HEK293 (cell line): Measurements from ENCODE around the gene HGFAC.

Experiments
- CTCF ChIP-seq: fragments of 450-650 bp; formaldehyde crosslinking; IDR thresholded peaks from 2 replicates; pipeline ENCODE4 v1.5.1; 2016; ENCODE audit warnings: missing biosample characterization, missing genetic modification characterization
- PBX3 ChIP-seq: sonication (generic); formaldehyde crosslinking; IDR thresholded peaks from 2 replicates; pipeline ENCODE4 v1.8.1; 2022; ENCODE audit warnings: mild to moderate bottlenecking, moderate library complexity, missing genetic modification reagents
- SALL2 ChIP-seq: fragments of 450-650 bp; formaldehyde crosslinking; IDR thresholded peaks from 2 replicates; pipeline ENCODE4 v1.5.0; 2017; ENCODE audit warnings: missing biosample characterization, mild to moderate bottlenecking, missing genetic modification characterization, borderline replicate concordance
- TCF7L2 ChIP-seq: IDR thresholded peaks from 2 replicates; pipeline ENCODE4 v1.6.1; 2011; ENCODE audit warnings: low read depth, mild to moderate bottlenecking, inconsistent platforms, low read length, moderate library complexity, borderline replicate concordance
- ZBTB11 ChIP-seq: fragments of 450-650 bp; formaldehyde crosslinking; conservative IDR thresholded peaks from 2 replicates; pipeline ENCODE4 v1.5.1; 2016; ENCODE audit warnings: low read depth, missing biosample characterization, missing genetic modification characterization
- ZBTB6 ChIP-seq: fragments of 450-650 bp; formaldehyde crosslinking; IDR thresholded peaks from 2 replicates; pipeline ENCODE4 v1.5.1; 2017; ENCODE audit warnings: missing biosample characterization, missing genetic modification characterization
- ZNF138 ChIP-seq: fragments of 450-650 bp; formaldehyde crosslinking; IDR thresholded peaks from 2 replicates; pipeline ENCODE4 v1.5.1; 2016; ENCODE audit warnings: missing biosample characterization, missing genetic modification characterization, borderline replicate concordance
- ZXDB ChIP-seq: fragments of 450-650 bp; formaldehyde crosslinking; IDR thresholded peaks from 2 replicates; pipeline ENCODE4 v1.5.1; 2016; ENCODE audit warnings: missing biosample characterization, missing genetic modification characterization

GRCh38 chr4:3396600-3396999 is 45.2 kb upstream of the HGFAC start:
- TF ChIP-seq CTCF (no peak), ZNF138 (tag by site-specific recombination) (no peak), SALL2 (tag by site-specific recombination) (no peak), TCF7L2 (no peak), ZXDB (no peak), PBX3 (CRISPR knock-in tag) (no peak), ZBTB6 (tag by site-specific recombination) (no peak), ZBTB11 (tag by site-specific recombination) (no peak)
